Stomach (tissue), 9 donors: ENCODE results near the gene HSPA13. TPM values are rescaled to one million over a fixed set of nuclear protein-coding genes. Genes with fewer than 3 reads are reported as not detected.
A peak's percentile ranks its signal among the peaks of the same experiment; 100 is the strongest.
"Not testable (repeated sequence)": the region's sequence is repeated elsewhere in the genome, so short reads cannot be mapped to it uniquely, and the experiment has no call there.

Source experiments
- DNase-seq, 2 donors: peaks; one replicate each; pipeline versions ENCODE4 v3.0.0 to v3.0.0-alpha.2; 2013 to 2019
- H3K27ac ChIP-seq, 5 donors: fragments of 200-600 bp in 4 of 5; sonication (generic) in 4 of 5; one replicate each; pipeline ENCODE4 v1.5.1; 2013 to 2019; ENCODE audit warnings: mild to moderate bottlenecking in 1 of 5, moderate library complexity in 1 of 5
- H3K27me3 ChIP-seq, 3 donors: fragments of 200-600 bp; sonication (generic); one replicate each; pipeline ENCODE4 v1.5.1; 2017 to 2019; ENCODE audit warnings: mixed run types in 1 of 3
- H3K36me3 ChIP-seq, 4 donors: fragments of 200-600 bp; sonication (generic); 1 replicate in 3 of 4; 2 replicates in 1 of 4; pipeline ENCODE4 v1.5.1; 2016 to 2019
- H3K4me1 ChIP-seq, 4 donors: fragments of 200-600 bp; sonication (generic); one replicate each; pipeline ENCODE4 v1.5.1; 2016 to 2019
- H3K4me3 ChIP-seq, 4 donors: fragments of 200-600 bp; sonication (generic) in 3 of 4; one replicate each; pipeline ENCODE4 v1.5.1; 2016 to 2019; ENCODE audit warnings: mild to moderate bottlenecking in 1 of 4
- H3K9me3 ChIP-seq, 4 donors: fragments of 200-600 bp; sonication (generic); one replicate each; pipeline ENCODE4 v1.5.1; 2016 to 2019
- EP300 ChIP-seq: sonication (generic); formaldehyde crosslinking; IDR thresholded peaks from one replicate; pipeline ENCODE4 v1.6.1; 2017; ENCODE audit warnings: antibody characterized with exemption
- POLR2A ChIP-seq, 4 donors: fragments of 450-650 bp; IDR thresholded peaks; one replicate each; pipeline ENCODE4 v1.6.1; 2016; ENCODE audit warnings: antibody characterized with exemption in 4 of 4, control low read depth in 2 of 4, mild to moderate bottlenecking in 1 of 4, moderate library complexity in 1 of 4
- POLR2AphosphoS5 ChIP-seq, 3 donors: sonication (generic); formaldehyde crosslinking; IDR thresholded peaks; one replicate each; pipeline ENCODE4 v1.6.1; 2016; ENCODE audit warnings: antibody characterized with exemption in 3 of 3
- WGBS, 5 donors: extraction: QIAGEN DNeasy Blood & Tissue Kit in 3 of 5; methylation state at CpG; one replicate each; pipeline versions ENCODE4 v1.1.5 to v1.1.7; 2013 to 2018; 5-methylcytosine and 5-hydroxymethylcytosine counted together
- intact Hi-C: fragments of 100-400 bp; cut with DNase I; formaldehyde crosslinking; loops from one replicate; pipeline ENCODE4 v1.15.1; 2023; ENCODE audit warnings: low total_unique reads
- polyA plus RNA-seq, 3 donors: library from polyadenylated mRNA; stranded (reverse); fragments of 200-250 nt; gene quantifications; one replicate each; pipeline ENCODE4 v1.2.3, GENCODE V29; 2013
- total RNA-seq, 5 donors: library from RNA; depleted of rRNA; stranded (reverse); fragments of >200 nt; gene quantifications; one replicate each; pipeline versions ENCODE4 v1.1.0 to v1.2.3, GENCODE V29; 2014 to 2016
- TF ChIP-seq, protein P1 (sequence below), 7 experiments: fragments of 450-650 bp in 4 of 7; fragments of 200-600 bp in 3 of 7; sonication (generic) in 3 of 7; IDR thresholded peaks; one replicate each; pipeline ENCODE4 v1.5.1; 2016 to 2019; ENCODE audit warnings: antibody characterized with exemption in 7 of 7, control low read depth in 2 of 7, mild to moderate bottlenecking in 1 of 7
- donor health status: healthy with polysubstance abuse.
- donor health status: Bipolar disorder and iron deficiency.
- donor health status: healthy.

HSPA13 gene
- total and polyA plus RNA-seq, 8 donors: 0.58 to 47.7 (median 7.7) TPM

DNA sequence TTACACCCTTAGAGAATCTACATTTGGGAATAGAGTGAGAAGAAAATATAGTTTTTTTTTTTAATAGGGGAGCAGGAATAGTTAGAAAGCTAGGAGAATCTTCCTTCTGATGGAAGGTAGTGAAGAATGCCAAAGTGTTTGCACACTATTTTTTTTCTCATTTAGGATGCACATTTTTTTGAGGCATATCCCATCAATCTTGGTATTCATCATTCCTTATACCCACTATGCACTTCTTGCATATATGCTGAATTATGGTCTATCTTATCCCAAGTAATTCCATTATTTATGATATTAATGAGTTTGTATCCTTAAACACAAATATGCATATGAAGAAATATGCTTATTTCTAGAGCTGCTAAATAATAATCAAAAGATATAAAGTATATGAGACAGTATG lies 28.4 kb downstream of the HSPA13 start:
- DNase-seq: no peak
- H3K27me3 ChIP-seq: no peaks in the 10 kb centered on the region
- H3K27ac ChIP-seq: no peak overlapping the region
- TF ChIP-seq EP300: no peak
- TF ChIP-seq, protein P1, sequence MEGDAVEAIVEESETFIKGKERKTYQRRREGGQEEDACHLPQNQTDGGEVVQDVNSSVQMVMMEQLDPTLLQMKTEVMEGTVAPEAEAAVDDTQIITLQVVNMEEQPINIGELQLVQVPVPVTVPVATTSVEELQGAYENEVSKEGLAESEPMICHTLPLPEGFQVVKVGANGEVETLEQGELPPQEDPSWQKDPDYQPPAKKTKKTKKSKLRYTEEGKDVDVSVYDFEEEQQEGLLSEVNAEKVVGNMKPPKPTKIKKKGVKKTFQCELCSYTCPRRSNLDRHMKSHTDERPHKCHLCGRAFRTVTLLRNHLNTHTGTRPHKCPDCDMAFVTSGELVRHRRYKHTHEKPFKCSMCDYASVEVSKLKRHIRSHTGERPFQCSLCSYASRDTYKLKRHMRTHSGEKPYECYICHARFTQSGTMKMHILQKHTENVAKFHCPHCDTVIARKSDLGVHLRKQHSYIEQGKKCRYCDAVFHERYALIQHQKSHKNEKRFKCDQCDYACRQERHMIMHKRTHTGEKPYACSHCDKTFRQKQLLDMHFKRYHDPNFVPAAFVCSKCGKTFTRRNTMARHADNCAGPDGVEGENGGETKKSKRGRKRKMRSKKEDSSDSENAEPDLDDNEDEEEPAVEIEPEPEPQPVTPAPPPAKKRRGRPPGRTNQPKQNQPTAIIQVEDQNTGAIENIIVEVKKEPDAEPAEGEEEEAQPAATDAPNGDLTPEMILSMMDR (IDR thresholded peaks at IDR 0.05): no peak
- no peak for TF ChIP-seq POLR2AphosphoS5 (IDR thresholded peaks at IDR 0.05)
- no peak for TF ChIP-seq POLR2A (IDR thresholded peaks at IDR 0.05)
- no peaks in the 10 kb centered on the region for H3K9me3 ChIP-seq
- intact Hi-C loops: no loop called here
- H3K36me3 ChIP-seq: no peaks in the 10 kb centered on the region
- H3K4me3 ChIP-seq: no peak overlapping the region
- no peaks in the 10 kb centered on the region for H3K4me1 ChIP-seq

DNA sequence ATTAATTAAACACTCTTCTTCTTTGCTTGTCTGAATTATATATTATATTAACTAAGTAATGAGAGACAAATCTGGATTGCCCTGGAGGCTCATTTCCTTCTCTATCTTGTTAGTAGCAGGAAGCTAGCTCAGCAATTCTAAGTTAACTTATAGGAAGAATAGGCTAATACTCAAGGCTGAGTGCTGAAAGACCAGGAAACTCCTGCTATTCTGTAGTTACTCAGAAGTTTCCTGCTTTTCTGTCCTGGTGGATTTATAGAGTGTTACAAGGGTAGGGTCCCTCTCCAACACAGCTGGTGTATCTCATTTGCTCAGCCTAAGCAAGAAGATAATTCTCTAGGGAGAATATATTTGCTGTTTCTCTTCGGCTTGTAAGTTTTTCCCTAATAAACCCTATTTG lies 29.2 kb downstream of the HSPA13 start:
- Histone ChIP-seq H3K27me3 (no peaks in the 10 kb centered on the region), H3K4me3 (no peak overlapping the region), H3K9me3 (no peaks in the 10 kb centered on the region), H3K4me1 (no peaks in the 10 kb centered on the region), H3K36me3 (no peaks in the 10 kb centered on the region), H3K27ac (no peak overlapping the region)
- 20 to 81% (median 78%) methylated on average over 1 of the region's 1 CpG for WGBS, 5 donors
- DNase-seq: peak in 1 of 2 donors; percentile 24
- intact Hi-C loops: no loop called here
- TF ChIP-seq EP300: no peak

DNA sequence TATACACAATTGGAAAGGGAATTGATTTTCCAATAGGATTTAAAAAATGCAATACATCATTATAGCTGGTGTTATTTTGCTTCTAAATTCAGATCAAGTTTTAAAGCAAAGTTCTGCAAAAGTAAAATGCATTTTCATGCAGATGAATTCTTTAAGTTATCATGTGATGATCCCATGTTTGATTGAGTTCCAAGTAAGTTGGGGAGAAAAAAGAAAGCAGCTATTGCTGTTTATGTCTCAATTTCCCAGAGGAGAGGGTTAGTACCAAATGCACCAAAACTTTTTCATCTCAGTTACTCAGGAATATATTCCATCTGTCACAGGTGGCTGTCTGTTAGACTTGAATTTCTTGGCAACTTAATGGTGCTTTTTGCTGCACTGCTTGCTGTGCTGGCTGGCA lies 29.7 kb downstream of the HSPA13 start:
- TF ChIP-seq POLR2A (IDR thresholded peaks at IDR 0.05) (no peak), EP300 (no peak), POLR2AphosphoS5 (IDR thresholded peaks at IDR 0.05) (no peak)
- TF ChIP-seq, protein P1 (IDR thresholded peaks at IDR 0.05): no peak
- no peaks in the 10 kb centered on the region for H3K4me1 ChIP-seq
- no peak overlapping the region for H3K4me3 ChIP-seq
- DNase-seq: no peak
- no peaks in the 10 kb centered on the region for H3K27me3 ChIP-seq
- H3K27ac ChIP-seq: no peak overlapping the region
- no peaks in the 10 kb centered on the region for H3K9me3 ChIP-seq
- intact Hi-C loops: no loop called here
- H3K36me3 ChIP-seq: no peaks in the 10 kb centered on the region

GRCh38 chr21:14327346-14327745 lies 55.6 kb downstream of the HSPA13 start:
- H3K27me3 ChIP-seq, H3K4me3 ChIP-seq, DNase-seq, H3K27ac ChIP-seq, intact Hi-C loops, H3K36me3 ChIP-seq, H3K4me1 ChIP-seq, H3K9me3 ChIP-seq: not testable (repeated sequence)
- WGBS, 5 donors: 59 to 86% (median 82%) methylated on average over 2 of the region's 2 CpGs

DNA sequence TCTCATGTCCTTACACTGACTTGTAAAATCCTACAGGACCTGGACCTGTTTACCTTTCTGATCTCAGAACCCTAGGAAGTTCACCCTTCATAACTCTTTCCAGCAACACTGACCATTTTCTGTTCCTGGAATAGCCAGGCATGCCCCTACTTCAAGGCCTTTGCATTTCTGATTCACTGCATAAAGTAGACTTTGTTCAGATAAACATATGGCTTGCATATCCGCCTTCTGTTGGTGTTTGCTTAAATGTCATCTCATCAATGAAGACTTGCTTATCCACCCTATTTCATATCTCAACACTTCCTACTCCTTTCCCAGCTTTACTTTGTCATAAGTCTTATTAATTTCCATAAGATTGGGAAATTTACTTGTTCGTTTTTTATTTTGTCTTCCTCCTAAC lies 57.4 kb downstream of the HSPA13 start:
- DNase-seq: no peak
- Histone ChIP-seq H3K27ac (no peak overlapping the region), H3K4me1 (no peaks in the 10 kb centered on the region), H3K27me3 (no peaks in the 10 kb centered on the region), H3K9me3 (peaks cover 0 to 6% (median 0%) of the 10 kb centered on the region in 4 donors), H3K4me3 (no peak overlapping the region), H3K36me3 (no peaks in the 10 kb centered on the region)
- 50 to 66% (median 56%) methylated on average over 2 of the region's 2 CpGs for WGBS, 5 donors
- TF ChIP-seq, protein P1 (IDR thresholded peaks at IDR 0.05): no peak
- TF ChIP-seq POLR2A (IDR thresholded peaks at IDR 0.05) (no peak), POLR2AphosphoS5 (IDR thresholded peaks at IDR 0.05) (no peak), EP300 (no peak)
- intact Hi-C loops: no loop called here

Other genes starting within 250 kb of the HSPA13 start
- not detected for gene LIPI, start 172.2 kb downstream of the HSPA13 start, total RNA-seq
- gene LIPI, start 172.2 kb downstream of the HSPA13 start, polyA plus RNA-seq: not detected
- 1 to 10 TPM in 2 of 5 donors, not detected in 3; 1.2 to 1.5 TPM for gene RBM11, start 167.0 kb downstream of the HSPA13 start, total RNA-seq
- gene RBM11, start 167.0 kb downstream of the HSPA13 start, polyA plus RNA-seq: 1 to 10 TPM; 1.4 to 1.9 (median 1.5) TPM
- 10 to 100 TPM in 3 of 5 donors, 1 to 10 TPM in 1, not detected in 1; 1.6 to 21.6 (median 19.4) TPM for gene SAMSN1, start 163.2 kb upstream of the HSPA13 start, total RNA-seq
- 10 to 100 TPM in 2 of 3 donors, 1 to 10 TPM in 1; 4.2 to 11.1 (median 10.5) TPM for gene SAMSN1, start 163.2 kb upstream of the HSPA13 start, polyA plus RNA-seq